ENCODE measurements around the gene CHRNA7.
"Not testable (repeated sequence)": the region's sequence is repeated elsewhere in the genome, so short reads cannot be mapped to it uniquely, and the experiment has no call there.

The CHRNA7 gene

DNA sequence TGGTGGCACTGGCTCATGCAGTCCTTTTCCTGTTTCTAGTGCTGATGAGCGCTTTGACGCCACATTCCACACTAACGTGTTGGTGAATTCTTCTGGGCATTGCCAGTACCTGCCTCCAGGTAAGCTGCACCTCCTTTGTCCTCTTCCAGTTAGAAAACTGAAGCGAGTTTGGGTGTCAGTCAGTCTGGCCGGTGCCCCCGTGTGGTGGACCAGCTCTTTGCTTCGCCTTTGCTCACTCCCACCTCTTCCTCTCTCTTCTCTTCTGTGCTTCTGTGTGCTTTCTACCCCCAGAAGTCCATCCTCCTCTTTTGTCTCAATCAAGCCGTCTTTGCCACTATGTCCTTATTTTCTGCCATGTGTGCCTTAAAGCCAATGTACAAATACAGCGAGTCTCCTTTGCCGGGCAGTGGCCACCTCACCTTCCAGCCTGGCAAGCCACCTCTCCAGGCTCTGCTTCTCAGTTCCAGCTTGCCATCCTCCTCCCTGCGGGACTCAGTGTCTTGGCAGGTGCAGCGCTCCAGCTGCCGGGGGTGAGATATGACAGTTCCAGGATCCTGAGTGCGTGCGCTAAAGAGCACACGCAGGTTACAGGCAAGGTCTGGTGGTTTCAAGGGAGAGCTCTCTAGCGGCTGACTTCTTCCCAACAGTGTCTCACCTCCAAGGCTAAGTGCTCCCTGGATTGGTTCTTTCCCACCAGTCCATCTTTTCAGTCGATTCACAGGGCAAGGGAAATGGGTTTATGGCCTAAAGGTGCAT lies 123.7 kb downstream of the CHRNA7 start:
- H3K9me3 ChIP-seq (ENCODE audit: control insufficient read depth, low read length); H3K36me3 ChIP-seq (ENCODE audit: control insufficient read depth, insufficient read depth, low read length, severe bottlenecking); H3K4me1 ChIP-seq (ENCODE audit: control insufficient read depth, insufficient read depth, low read length); DNase-seq (ENCODE audit: low read depth); H3K27me3 ChIP-seq (replicated peaks; ENCODE audit: control insufficient read depth, insufficient read depth, low read length); H3K4me3 ChIP-seq (ENCODE audit: low read length); H3K9ac ChIP-seq (ENCODE audit: low read length): not testable (repeated sequence)

DNA sequence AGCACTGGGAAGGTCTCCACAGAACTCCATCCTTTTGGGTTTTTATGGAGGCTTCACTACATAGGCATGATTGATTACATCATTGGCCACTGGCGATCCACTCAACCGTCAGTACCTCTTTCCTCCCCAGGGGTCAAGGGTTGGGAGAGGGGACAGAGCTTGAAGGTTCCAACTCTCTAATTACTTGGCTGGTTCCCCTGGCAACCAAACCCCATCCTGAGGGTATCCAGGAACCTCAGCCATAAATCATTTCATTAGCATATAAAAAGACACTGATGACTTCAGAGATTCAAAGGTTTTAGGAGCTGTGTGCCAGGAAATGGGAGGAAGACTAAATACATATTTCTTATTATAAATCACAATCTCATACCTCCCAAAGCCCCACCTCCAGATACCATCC lies 131.8 kb downstream of the CHRNA7 start:
- H3K36me3 ChIP-seq (ENCODE audit: control insufficient read depth, insufficient read depth, low read length, severe bottlenecking); H3K9me3 ChIP-seq (ENCODE audit: control insufficient read depth, low read length); H3K27me3 ChIP-seq (replicated peaks; ENCODE audit: control insufficient read depth, insufficient read depth, low read length); H3K9ac ChIP-seq (ENCODE audit: low read length); H3K4me3 ChIP-seq (ENCODE audit: low read length); DNase-seq (ENCODE audit: low read depth); H3K4me1 ChIP-seq (ENCODE audit: control insufficient read depth, insufficient read depth, low read length): not testable (repeated sequence)

DNA sequence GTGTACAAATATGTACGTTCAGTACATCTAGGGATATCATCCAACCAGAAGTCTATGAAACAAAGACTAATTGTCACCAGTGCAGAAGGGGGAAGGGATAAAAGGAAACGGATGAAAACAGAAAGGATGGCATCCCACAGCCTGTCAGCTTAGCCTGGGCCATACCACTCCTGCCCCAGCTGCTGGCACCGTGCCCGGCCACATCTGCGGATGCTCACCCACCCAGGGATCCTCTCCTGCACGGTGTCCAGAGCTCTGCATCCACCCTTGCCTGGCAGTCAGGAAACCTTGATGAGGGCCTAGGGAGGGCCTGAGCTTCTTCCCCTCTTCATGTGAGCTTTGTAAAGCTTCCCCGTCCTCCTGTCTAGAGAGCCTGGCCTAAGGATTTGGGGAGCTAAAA lies 133.8 kb downstream of the CHRNA7 start:
- H3K36me3 ChIP-seq (ENCODE audit: control insufficient read depth, insufficient read depth, low read length, severe bottlenecking); H3K9me3 ChIP-seq (ENCODE audit: control insufficient read depth, low read length); DNase-seq (ENCODE audit: low read depth); H3K4me3 ChIP-seq (ENCODE audit: low read length); H3K9ac ChIP-seq (ENCODE audit: low read length); H3K4me1 ChIP-seq (ENCODE audit: control insufficient read depth, insufficient read depth, low read length); H3K27me3 ChIP-seq (replicated peaks; ENCODE audit: control insufficient read depth, insufficient read depth, low read length): not testable (repeated sequence)

DNA sequence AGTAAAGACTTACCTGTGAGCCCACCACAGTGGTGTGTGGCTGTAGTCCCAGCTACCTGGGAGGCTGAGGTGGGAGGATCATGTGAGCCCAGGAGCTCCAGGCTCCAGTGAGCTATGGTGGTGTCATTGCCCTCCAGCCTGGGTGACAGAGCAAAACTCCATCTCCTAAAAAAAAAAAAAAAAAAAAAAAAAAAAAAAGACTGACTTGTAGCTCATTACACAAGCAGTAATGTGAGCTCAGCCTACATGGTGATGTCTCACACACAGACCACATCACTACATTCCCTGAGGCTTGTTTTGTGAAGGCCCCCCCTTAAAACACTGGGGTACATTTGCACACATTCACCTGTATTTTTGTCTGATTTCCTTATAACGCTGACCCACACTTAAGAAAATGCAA lies 134.4 kb downstream of the CHRNA7 start:
- not testable (repeated sequence) for H3K9ac ChIP-seq (ENCODE audit: low read length); DNase-seq (ENCODE audit: low read depth); H3K4me1 ChIP-seq (ENCODE audit: control insufficient read depth, insufficient read depth, low read length); H3K27me3 ChIP-seq (replicated peaks; ENCODE audit: control insufficient read depth, insufficient read depth, low read length); H3K4me3 ChIP-seq (ENCODE audit: low read length); H3K36me3 ChIP-seq (ENCODE audit: control insufficient read depth, insufficient read depth, low read length, severe bottlenecking); H3K9me3 ChIP-seq (ENCODE audit: control insufficient read depth, low read length)

DNA sequence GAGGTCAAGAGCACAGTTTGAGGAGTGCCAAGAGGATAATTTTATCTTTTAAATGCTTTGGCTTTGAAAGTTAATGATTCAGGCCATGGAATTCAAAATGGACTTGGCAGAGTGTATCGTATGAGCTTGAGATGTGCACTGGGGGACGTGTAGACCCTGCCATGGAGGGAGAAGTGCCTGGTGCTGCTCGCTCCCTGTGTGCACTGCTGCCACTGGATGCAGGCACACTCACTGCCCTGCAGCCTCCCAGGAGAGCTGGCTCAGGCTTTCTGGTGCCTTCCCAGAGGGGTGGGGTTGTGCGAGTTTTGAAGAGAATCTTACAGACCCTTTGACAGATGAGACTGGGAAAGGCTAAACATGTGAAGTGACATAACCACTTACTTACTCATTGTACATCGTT lies 135.5 kb downstream of the CHRNA7 start:
- H3K4me3 ChIP-seq (ENCODE audit: low read length); H3K9me3 ChIP-seq (ENCODE audit: control insufficient read depth, low read length); H3K4me1 ChIP-seq (ENCODE audit: control insufficient read depth, insufficient read depth, low read length); DNase-seq (ENCODE audit: low read depth); H3K27me3 ChIP-seq (replicated peaks; ENCODE audit: control insufficient read depth, insufficient read depth, low read length); H3K9ac ChIP-seq (ENCODE audit: low read length); H3K36me3 ChIP-seq (ENCODE audit: control insufficient read depth, insufficient read depth, low read length, severe bottlenecking): not testable (repeated sequence)

DNA sequence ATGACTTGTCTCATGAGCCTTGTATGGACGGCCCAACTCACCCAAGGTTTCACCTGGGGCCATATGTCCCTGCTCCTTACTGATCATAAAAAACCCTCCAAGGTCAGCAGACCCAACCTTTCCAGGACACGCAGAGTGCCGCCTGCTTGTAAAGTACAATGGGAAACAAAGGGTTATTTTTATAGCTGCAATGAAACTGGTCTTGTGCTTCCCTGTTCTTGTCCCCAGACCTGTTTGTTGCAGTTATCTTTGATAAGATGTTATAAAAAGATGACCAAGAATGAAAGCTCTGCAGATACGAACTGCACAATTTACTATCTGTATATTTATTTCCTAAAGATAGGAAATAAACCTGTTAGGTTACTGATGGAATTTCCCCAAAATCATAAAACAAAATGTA lies 136.0 kb downstream of the CHRNA7 start:
- not testable (repeated sequence) for H3K9ac ChIP-seq (ENCODE audit: low read length); H3K27me3 ChIP-seq (replicated peaks; ENCODE audit: control insufficient read depth, insufficient read depth, low read length); H3K4me1 ChIP-seq (ENCODE audit: control insufficient read depth, insufficient read depth, low read length); H3K4me3 ChIP-seq (ENCODE audit: low read length); H3K9me3 ChIP-seq (ENCODE audit: control insufficient read depth, low read length); DNase-seq (ENCODE audit: low read depth); H3K36me3 ChIP-seq (ENCODE audit: control insufficient read depth, insufficient read depth, low read length, severe bottlenecking)

DNA sequence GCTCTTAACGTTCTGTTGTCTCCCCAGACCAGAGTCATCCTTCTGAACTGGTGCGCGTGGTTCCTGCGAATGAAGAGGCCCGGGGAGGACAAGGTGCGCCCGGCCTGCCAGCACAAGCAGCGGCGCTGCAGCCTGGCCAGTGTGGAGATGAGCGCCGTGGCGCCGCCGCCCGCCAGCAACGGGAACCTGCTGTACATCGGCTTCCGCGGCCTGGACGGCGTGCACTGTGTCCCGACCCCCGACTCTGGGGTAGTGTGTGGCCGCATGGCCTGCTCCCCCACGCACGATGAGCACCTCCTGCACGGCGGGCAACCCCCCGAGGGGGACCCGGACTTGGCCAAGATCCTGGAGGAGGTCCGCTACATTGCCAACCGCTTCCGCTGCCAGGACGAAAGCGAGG lies 137.6 kb downstream of the CHRNA7 start:
- not testable (repeated sequence) for H3K9me3 ChIP-seq (ENCODE audit: control insufficient read depth, low read length); H3K4me1 ChIP-seq (ENCODE audit: control insufficient read depth, insufficient read depth, low read length); H3K36me3 ChIP-seq (ENCODE audit: control insufficient read depth, insufficient read depth, low read length, severe bottlenecking); H3K27me3 ChIP-seq (replicated peaks; ENCODE audit: control insufficient read depth, insufficient read depth, low read length); DNase-seq (ENCODE audit: low read depth); H3K9ac ChIP-seq (ENCODE audit: low read length); H3K4me3 ChIP-seq (ENCODE audit: low read length)

DNA sequence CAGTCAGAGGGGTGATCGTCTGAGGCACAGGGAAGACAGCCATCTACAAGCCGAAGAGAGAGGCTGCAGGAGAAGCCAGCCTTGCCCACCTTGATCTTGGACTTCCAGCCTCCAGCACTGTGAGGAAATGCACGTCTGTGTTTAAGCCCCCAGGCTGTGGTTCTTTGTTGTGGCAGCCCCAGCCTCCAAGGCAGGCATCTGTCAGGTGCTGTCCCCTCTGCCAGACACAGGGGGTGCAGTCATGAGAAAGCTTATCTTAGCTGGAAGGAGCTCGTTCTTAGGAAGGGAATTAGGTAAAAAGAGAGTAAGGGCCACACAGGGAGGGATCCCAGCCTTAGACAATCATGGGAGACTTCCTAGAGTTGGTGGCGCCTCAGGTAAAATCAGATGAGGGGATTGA lies 150.3 kb downstream of the CHRNA7 start:
- H3K9ac ChIP-seq (ENCODE audit: low read length); H3K4me1 ChIP-seq (ENCODE audit: control insufficient read depth, insufficient read depth, low read length); H3K4me3 ChIP-seq (ENCODE audit: low read length); H3K27me3 ChIP-seq (replicated peaks; ENCODE audit: control insufficient read depth, insufficient read depth, low read length); H3K9me3 ChIP-seq (ENCODE audit: control insufficient read depth, low read length); H3K36me3 ChIP-seq (ENCODE audit: control insufficient read depth, insufficient read depth, low read length, severe bottlenecking); DNase-seq (ENCODE audit: low read depth): not testable (repeated sequence)

DNA sequence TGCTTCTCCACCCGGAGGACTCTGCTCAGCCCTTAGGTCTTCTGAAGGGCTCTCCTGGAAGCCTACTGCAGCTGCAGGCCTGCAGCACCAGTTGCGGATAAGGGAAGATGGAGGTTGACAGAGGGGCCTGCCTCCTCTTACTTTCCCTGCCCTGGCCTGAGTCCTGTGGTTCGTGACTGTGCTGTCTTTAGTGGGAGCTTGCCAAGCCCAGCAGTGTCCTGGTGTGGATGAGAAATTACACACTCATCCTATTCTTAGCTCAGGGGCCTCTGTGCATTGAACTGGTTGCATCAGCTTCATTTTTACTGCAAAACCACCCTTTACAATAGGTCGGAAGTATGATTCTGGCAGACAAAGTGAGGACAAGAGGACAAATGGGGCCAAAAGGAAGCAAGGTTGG lies 163.5 kb downstream of the CHRNA7 start:
- not testable (repeated sequence) for H3K36me3 ChIP-seq (ENCODE audit: control insufficient read depth, insufficient read depth, low read length, severe bottlenecking); H3K27me3 ChIP-seq (replicated peaks; ENCODE audit: control insufficient read depth, insufficient read depth, low read length); H3K4me3 ChIP-seq (ENCODE audit: low read length); H3K4me1 ChIP-seq (ENCODE audit: control insufficient read depth, insufficient read depth, low read length); DNase-seq (ENCODE audit: low read depth); H3K9me3 ChIP-seq (ENCODE audit: control insufficient read depth, low read length); H3K9ac ChIP-seq (ENCODE audit: low read length)

DNA sequence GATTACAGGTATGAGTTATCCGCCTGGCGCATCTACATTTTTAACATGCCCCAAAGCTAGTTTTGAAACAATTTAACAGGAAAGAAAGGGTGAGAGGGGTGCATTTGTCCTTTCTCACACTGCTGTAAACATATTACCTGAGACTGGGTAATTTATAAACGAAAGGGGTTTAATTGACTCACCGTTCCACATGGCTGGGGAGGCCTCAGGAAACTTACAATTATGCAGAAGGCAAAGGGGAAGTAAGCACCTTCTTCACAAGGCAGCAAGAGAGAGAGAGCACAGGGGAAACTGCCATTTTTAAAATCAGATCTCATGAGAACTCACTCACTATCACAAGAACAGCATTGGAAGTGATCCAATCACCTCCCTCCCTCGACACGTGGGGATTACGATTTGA lies 165.9 kb downstream of the CHRNA7 start:
- H3K9ac ChIP-seq (ENCODE audit: low read length); H3K27me3 ChIP-seq (replicated peaks; ENCODE audit: control insufficient read depth, insufficient read depth, low read length); H3K9me3 ChIP-seq (ENCODE audit: control insufficient read depth, low read length); H3K4me1 ChIP-seq (ENCODE audit: control insufficient read depth, insufficient read depth, low read length); DNase-seq (ENCODE audit: low read depth); H3K4me3 ChIP-seq (ENCODE audit: low read length); H3K36me3 ChIP-seq (ENCODE audit: control insufficient read depth, insufficient read depth, low read length, severe bottlenecking): not testable (repeated sequence)

DNA sequence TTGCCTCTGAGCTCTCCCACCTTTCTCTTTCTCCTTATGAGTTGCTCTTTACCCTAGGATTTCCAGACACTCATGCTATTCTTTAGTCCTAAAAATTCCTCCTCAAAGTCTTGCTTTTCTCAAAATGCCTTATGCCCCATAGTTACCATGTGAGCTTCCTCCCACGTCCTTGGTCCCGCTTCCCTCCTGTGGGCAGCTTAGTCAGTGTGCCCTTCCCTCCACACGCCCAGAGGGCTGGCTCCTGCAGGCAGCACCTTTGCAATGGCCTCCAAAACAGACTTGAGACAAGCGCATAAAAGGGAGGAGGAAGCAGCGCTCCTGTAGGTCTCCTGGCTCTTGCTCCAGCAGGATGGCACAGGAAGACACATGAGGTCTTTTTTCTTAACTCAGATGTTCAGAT lies 168.6 kb downstream of the CHRNA7 start:
- not testable (repeated sequence) for H3K27me3 ChIP-seq (replicated peaks; ENCODE audit: control insufficient read depth, insufficient read depth, low read length); DNase-seq (ENCODE audit: low read depth); H3K4me1 ChIP-seq (ENCODE audit: control insufficient read depth, insufficient read depth, low read length); H3K9ac ChIP-seq (ENCODE audit: low read length); H3K4me3 ChIP-seq (ENCODE audit: low read length); H3K36me3 ChIP-seq (ENCODE audit: control insufficient read depth, insufficient read depth, low read length, severe bottlenecking); H3K9me3 ChIP-seq (ENCODE audit: control insufficient read depth, low read length)

DNA sequence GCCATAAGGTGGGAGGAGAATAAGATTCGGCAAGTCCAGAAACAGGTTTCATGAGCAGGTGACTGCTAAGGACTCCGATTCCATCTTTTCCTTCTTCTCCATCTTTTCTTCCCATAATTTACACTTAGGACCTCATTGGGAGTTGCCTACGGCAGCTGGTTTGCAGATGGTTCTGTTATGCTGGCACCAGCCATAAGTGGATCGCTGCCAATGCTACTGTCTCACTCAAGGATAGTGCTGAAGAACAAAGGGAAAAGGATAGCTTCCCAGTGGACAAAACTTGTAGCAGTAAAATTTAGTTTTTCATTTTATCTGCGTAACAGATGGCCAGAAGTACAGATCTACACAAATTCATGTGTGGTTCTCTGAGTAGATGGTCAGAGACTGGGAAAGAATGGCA lies 178.8 kb downstream of the CHRNA7 start:
- not testable (repeated sequence) for H3K27me3 ChIP-seq (replicated peaks; ENCODE audit: control insufficient read depth, insufficient read depth, low read length); H3K36me3 ChIP-seq (ENCODE audit: control insufficient read depth, insufficient read depth, low read length, severe bottlenecking); H3K4me3 ChIP-seq (ENCODE audit: low read length); H3K9ac ChIP-seq (ENCODE audit: low read length); H3K4me1 ChIP-seq (ENCODE audit: control insufficient read depth, insufficient read depth, low read length); DNase-seq (ENCODE audit: low read depth); H3K9me3 ChIP-seq (ENCODE audit: control insufficient read depth, low read length)

Measured in adipocyte (in vitro differentiated cells).